GM12878 (cell line): Measurements from ENCODE around the gene AKAP11.

Source experiments
- ATF3 ChIP-seq: IDR thresholded peaks from 2 replicates; pipeline ENCODE4 v1.6.1; 2011; ENCODE audit warnings: low read depth, mild to moderate bottlenecking, low read length, moderate library complexity, borderline replicate concordance; ENCODE audit errors: extremely low read depth
- TARDBP ChIP-seq: IDR thresholded peaks from 2 replicates; pipeline ENCODE4 v1.6.1; 2016; ENCODE audit warnings: borderline replicate concordance

GRCh38 chr13:42337808-42338600, 66.1 kb downstream of the AKAP11 start:
- TF ChIP-seq TARDBP (no peak), ATF3 (no peak)
